ENCODE results near the gene CCT7.

The CCT7 gene

GRCh38 chr2:73282924-73283544, 48.9 kb downstream of the CCT7 start:
- no peak for TF ChIP-seq CTCF (IDR thresholded peaks at IDR 0.05; ENCODE audit: extremely low read depth, missing control alignments)
- no peak for DNase-seq (ENCODE audit: low spot score)

GRCh38 chr2:73283545-73284295, 49.6 kb downstream of the CCT7 start:
- no peak for TF ChIP-seq CTCF (IDR thresholded peaks at IDR 0.05; ENCODE audit: extremely low read depth, missing control alignments)
- no peak for DNase-seq (ENCODE audit: low spot score)

- DNase-seq (ENCODE audit: low spot score), result peak; percentile 94
- TF ChIP-seq CTCF (IDR thresholded peaks at IDR 0.05; ENCODE audit: extremely low read depth, missing control alignments), result no peak
Measured at GRCh38 chr2:73284296-73285158, 50.4 kb downstream of the CCT7 start, which contains the start of gene FBXO41. FBXO41 (minus strand) TSS chr2:73284478; CDS start chr2:73269630, 14,848 bp downstream.

GRCh38 chr2:73285159-73285739, 51.1 kb downstream of the CCT7 start:
- DNase-seq (ENCODE audit: low spot score), result peak; percentile 70
- TF ChIP-seq CTCF (IDR thresholded peaks at IDR 0.05; ENCODE audit: extremely low read depth, missing control alignments), result no peak

GRCh38 chr2:73286134-73286655, 52.1 kb downstream of the CCT7 start:
- no peak for TF ChIP-seq CTCF (IDR thresholded peaks at IDR 0.05; ENCODE audit: extremely low read depth, missing control alignments)
- no peak for DNase-seq (ENCODE audit: low spot score)

GRCh38 chr2:73289304-73289703, 55.2 kb downstream of the CCT7 start:
- no peak for TF ChIP-seq CTCF (IDR thresholded peaks at IDR 0.05; ENCODE audit: extremely low read depth, missing control alignments)
- DNase-seq (ENCODE audit: low spot score), result no peak

Data from GM20000 (cell line).